C4-2B (cell line): Measurements from ENCODE around the gene UGT2A2.

ENCODE experiments used
- ZFX ChIP-seq: fragments of 450-650 bp; IDR thresholded peaks from 2 replicates; pipeline ENCODE4 v1.6.1; 2017
- TF ChIP-seq, protein P1 (sequence below): fragments of 450-650 bp; conservative IDR thresholded peaks from 2 replicates; pipeline ENCODE4 v1.5.1; 2017; ENCODE audit warnings: mild to moderate bottlenecking

DNA sequence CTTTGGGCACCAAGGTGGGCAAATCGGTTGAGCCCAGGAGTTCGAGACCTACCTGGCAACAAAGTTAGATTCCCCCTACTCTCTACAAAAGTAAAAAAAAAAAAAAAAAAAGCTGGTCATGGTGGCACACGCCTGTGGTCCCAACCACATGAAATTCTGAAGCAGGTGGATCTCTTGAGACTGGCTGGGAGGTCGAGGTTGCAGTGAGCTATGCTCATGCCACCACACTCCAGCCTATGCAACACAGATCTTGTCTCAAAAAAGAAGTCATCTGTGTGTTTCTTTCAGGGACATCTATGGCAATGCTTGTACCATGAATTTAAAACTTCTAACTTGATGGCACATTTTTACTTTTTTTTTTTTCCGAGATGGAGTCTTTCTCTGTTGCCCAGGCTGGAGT lies 55.3 kb downstream of the UGT2A2 start:
- no peak for TF ChIP-seq ZFX
- TF ChIP-seq, protein P1, sequence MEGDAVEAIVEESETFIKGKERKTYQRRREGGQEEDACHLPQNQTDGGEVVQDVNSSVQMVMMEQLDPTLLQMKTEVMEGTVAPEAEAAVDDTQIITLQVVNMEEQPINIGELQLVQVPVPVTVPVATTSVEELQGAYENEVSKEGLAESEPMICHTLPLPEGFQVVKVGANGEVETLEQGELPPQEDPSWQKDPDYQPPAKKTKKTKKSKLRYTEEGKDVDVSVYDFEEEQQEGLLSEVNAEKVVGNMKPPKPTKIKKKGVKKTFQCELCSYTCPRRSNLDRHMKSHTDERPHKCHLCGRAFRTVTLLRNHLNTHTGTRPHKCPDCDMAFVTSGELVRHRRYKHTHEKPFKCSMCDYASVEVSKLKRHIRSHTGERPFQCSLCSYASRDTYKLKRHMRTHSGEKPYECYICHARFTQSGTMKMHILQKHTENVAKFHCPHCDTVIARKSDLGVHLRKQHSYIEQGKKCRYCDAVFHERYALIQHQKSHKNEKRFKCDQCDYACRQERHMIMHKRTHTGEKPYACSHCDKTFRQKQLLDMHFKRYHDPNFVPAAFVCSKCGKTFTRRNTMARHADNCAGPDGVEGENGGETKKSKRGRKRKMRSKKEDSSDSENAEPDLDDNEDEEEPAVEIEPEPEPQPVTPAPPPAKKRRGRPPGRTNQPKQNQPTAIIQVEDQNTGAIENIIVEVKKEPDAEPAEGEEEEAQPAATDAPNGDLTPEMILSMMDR: no peak
